Astrocyte (in vitro differentiated cells and primary cell): ENCODE data around the gene PTPRN2.

Experiments used
- EZH2 ChIP-seq: IDR thresholded peaks from 2 replicates; pipeline ENCODE4 v1.6.1; 2012; ENCODE audit warnings: mild to moderate bottlenecking, low read length, inconsistent platforms; ENCODE audit not compliant: insufficient read depth
- TF ChIP-seq, protein P1 (sequence below): IDR thresholded peaks from 2 replicates; pipeline ENCODE4 v1.5.1; 2011; ENCODE audit warnings: low read depth, mild to moderate bottlenecking, inconsistent platforms, low read length, moderate library complexity; ENCODE audit not compliant: insufficient read depth

GRCh38 chr7:158448430-158449100, 139.1 kb downstream of the PTPRN2 start:
- no peak for TF ChIP-seq EZH2
- TF ChIP-seq, protein P1, sequence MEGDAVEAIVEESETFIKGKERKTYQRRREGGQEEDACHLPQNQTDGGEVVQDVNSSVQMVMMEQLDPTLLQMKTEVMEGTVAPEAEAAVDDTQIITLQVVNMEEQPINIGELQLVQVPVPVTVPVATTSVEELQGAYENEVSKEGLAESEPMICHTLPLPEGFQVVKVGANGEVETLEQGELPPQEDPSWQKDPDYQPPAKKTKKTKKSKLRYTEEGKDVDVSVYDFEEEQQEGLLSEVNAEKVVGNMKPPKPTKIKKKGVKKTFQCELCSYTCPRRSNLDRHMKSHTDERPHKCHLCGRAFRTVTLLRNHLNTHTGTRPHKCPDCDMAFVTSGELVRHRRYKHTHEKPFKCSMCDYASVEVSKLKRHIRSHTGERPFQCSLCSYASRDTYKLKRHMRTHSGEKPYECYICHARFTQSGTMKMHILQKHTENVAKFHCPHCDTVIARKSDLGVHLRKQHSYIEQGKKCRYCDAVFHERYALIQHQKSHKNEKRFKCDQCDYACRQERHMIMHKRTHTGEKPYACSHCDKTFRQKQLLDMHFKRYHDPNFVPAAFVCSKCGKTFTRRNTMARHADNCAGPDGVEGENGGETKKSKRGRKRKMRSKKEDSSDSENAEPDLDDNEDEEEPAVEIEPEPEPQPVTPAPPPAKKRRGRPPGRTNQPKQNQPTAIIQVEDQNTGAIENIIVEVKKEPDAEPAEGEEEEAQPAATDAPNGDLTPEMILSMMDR = no peak
